Left kidney (tissue), 1 donor: ENCODE data around the gene OR52R1. TPM values are rescaled to one million over a fixed set of nuclear protein-coding genes. Genes with fewer than 3 reads are reported as not detected.

Experiments used
- polyA plus RNA-seq: library from polyadenylated mRNA; unstranded; fragments of 120-200 nt; gene quantifications from one replicate; pipeline ENCODE4 v1.2.1, GENCODE V29; 2013; ENCODE audit not compliant: insufficient read length

OR52R1 gene
- polyA plus RNA-seq, 1 donor = not detected

Other genes starting within 250 kb of the OR52R1 start
- gene OR52I2, start 222.6 kb downstream of the OR52R1 start, polyA plus RNA-seq = 0.03 TPM
- gene OR52I1, start 210.3 kb downstream of the OR52R1 start, polyA plus RNA-seq = not detected
- gene TRIM68, start 196.1 kb downstream of the OR52R1 start, polyA plus RNA-seq = 25.4 TPM
- gene OR51D1, start 166.9 kb downstream of the OR52R1 start, polyA plus RNA-seq = not detected
- 1.7 TPM for gene OR51E1, start 160.4 kb downstream of the OR52R1 start, polyA plus RNA-seq
- gene OR51E2, start 106.5 kb downstream of the OR52R1 start, polyA plus RNA-seq = 1.3 TPM
- 0.27 TPM for gene MMP26, start 99.6 kb downstream of the OR52R1 start, polyA plus RNA-seq
- not detected for gene OR51F1, start 34.4 kb downstream of the OR52R1 start, polyA plus RNA-seq
- gene OR51F2, start 16.9 kb upstream of the OR52R1 start, polyA plus RNA-seq = not detected
- not detected for gene OR51S1, start 44.8 kb upstream of the OR52R1 start, polyA plus RNA-seq
- not detected for gene OR51T1, start 77.5 kb upstream of the OR52R1 start, polyA plus RNA-seq
- not detected for gene OR51A7, start 99.4 kb upstream of the OR52R1 start, polyA plus RNA-seq
- gene OR51G2, start 115.0 kb upstream of the OR52R1 start, polyA plus RNA-seq = not detected
- not detected for gene OR51G1, start 120.0 kb upstream of the OR52R1 start, polyA plus RNA-seq
- not detected for gene OR51A4, start 143.2 kb upstream of the OR52R1 start, polyA plus RNA-seq
- not detected for gene OR51A2, start 151.3 kb upstream of the OR52R1 start, polyA plus RNA-seq
- gene OR51L1, start 190.5 kb upstream of the OR52R1 start, polyA plus RNA-seq = 0.12 TPM
- not detected for gene OR52J3, start 242.1 kb upstream of the OR52R1 start, polyA plus RNA-seq